Measurements from ENCODE around the gene WDSUB1. TPM values are rescaled to one million over a fixed set of nuclear protein-coding genes. Genes with fewer than 3 reads are reported as not detected.

WDSUB1 gene
- total RNA-seq, 1 donor from 2014 or later: 14.3 TPM

GRCh38 chr2:159204381-159205144 lies 81.9 kb downstream of the WDSUB1 start:
- no peak overlapping the region for H3K27ac Mint-ChIP-seq
- no peak overlapping the region for H3K4me3 Mint-ChIP-seq
- no peak for DNase-seq (ENCODE audit: low spot score in 2 of 2, unreplicated experiment in 2 of 2)
- peaks cover 46% of the 10 kb centered on the region for H3K36me3 Mint-ChIP-seq
- TF ChIP-seq, protein P1, sequence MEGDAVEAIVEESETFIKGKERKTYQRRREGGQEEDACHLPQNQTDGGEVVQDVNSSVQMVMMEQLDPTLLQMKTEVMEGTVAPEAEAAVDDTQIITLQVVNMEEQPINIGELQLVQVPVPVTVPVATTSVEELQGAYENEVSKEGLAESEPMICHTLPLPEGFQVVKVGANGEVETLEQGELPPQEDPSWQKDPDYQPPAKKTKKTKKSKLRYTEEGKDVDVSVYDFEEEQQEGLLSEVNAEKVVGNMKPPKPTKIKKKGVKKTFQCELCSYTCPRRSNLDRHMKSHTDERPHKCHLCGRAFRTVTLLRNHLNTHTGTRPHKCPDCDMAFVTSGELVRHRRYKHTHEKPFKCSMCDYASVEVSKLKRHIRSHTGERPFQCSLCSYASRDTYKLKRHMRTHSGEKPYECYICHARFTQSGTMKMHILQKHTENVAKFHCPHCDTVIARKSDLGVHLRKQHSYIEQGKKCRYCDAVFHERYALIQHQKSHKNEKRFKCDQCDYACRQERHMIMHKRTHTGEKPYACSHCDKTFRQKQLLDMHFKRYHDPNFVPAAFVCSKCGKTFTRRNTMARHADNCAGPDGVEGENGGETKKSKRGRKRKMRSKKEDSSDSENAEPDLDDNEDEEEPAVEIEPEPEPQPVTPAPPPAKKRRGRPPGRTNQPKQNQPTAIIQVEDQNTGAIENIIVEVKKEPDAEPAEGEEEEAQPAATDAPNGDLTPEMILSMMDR (IDR thresholded peaks at IDR 0.05; ENCODE audit: unreplicated experiment): no peak
- no peaks in the 10 kb centered on the region for H3K9me3 Mint-ChIP-seq
- peaks cover 5% of the 10 kb centered on the region for H3K4me1 Mint-ChIP-seq
- no peaks in the 10 kb centered on the region for H3K27me3 Mint-ChIP-seq (ENCODE audit: low read depth)

DNA sequence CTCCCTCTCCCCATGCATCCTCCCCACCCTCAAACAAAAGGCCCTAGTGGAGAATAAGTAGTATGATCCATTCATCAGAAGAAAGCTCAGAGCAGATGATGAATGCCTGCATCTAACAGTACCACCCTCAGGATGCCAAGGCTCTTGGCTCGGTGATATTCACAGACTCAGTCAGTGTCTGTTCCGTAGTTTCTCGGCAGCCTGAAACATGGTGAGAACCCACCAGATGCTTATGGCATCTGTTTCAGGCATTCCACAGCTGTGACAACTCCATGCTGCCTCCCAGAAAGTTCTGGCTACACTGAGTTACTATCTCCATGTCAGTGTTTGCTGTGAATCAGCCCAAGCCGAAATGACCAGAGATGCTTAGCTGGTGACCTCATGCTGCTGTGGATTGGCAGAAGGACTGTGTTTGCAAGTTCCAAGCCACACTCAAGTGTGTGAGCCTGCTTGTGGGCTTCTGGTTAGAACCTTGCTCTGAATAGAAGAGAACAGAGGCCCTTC lies 83.9 kb downstream of the WDSUB1 start:
- Mint-ChIP-seq H3K9me3 (no peaks in the 10 kb centered on the region), H3K4me1 (no peaks in the 10 kb centered on the region), H3K36me3 (peaks cover 58% of the 10 kb centered on the region), H3K27ac (peak overlapping the region; percentile 73), H3K4me3 (no peak overlapping the region), H3K27me3 (ENCODE audit: low read depth) (no peaks in the 10 kb centered on the region)
- no peak for DNase-seq (ENCODE audit: low spot score in 2 of 2, unreplicated experiment in 2 of 2)
- TF ChIP-seq, protein P1 (IDR thresholded peaks at IDR 0.05; ENCODE audit: unreplicated experiment): no peak

DNA sequence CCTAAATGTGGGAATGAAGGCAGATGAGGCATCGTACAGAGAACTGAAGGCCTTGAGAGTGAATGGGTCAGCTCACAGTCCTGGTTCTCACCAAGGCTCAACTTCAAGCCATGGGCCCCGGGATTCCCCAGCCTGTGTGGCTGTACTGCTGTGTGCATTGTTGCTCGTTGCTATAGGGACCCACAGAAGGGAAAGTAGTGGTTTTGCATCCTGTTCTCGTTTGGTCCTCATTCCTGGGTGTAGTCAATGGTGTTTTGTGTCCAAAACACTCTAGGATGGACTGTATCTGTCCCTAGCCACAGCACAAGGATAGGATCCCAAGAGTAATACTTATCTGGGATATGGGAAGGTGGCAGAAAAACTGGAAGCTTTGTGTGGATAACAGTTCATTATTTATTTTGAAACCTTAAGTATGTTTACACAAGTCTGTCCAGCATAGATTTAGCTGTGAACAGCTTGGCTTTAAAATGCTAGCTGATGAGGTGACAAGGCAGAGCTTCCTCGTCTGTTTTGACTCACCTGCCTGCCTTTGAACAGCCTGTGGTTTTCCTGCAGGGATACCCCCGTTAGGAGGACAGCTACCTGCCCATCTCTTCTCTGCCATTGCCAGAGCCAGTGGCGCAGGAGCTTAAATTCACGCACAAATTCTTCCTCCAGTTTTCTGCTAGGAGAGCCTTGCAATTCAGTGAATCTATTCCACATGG lies 85.0 kb downstream of the WDSUB1 start:
- no peak for DNase-seq (ENCODE audit: low spot score in 2 of 2, unreplicated experiment in 2 of 2)
- Mint-ChIP-seq H3K36me3 (peaks cover 58% of the 10 kb centered on the region), H3K27me3 (ENCODE audit: low read depth) (no peaks in the 10 kb centered on the region), H3K4me3 (no peak overlapping the region), H3K9me3 (no peaks in the 10 kb centered on the region), H3K4me1 (peaks cover 2% of the 10 kb centered on the region), H3K27ac (peak overlapping the region; percentile 53)
- TF ChIP-seq, protein P1 (IDR thresholded peaks at IDR 0.05; ENCODE audit: unreplicated experiment): no peak

DNA sequence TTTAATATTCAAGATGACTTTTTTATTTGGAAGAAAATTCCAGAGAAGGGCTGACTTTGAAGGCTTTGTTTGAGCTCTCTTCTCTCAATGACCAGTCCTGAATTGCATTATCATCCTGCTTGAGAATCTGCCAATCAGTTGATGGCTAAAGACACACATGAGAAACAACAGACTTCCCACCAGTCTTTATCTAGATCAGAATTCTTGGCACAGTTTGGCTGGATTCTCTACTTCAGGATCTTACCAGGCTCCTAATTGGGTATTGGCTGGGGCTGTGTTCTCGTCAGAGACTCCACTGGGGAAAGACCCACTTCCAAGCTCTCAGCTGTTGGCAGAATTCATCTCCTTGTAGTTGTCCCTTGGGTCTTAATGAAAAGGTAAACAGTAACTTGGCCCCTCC lies 86.0 kb downstream of the WDSUB1 start:
- H3K4me1 Mint-ChIP-seq: peaks cover 2% of the 10 kb centered on the region
- no peak for DNase-seq (ENCODE audit: low spot score in 2 of 2, unreplicated experiment in 2 of 2)
- no peaks in the 10 kb centered on the region for H3K27me3 Mint-ChIP-seq (ENCODE audit: low read depth)
- no peaks in the 10 kb centered on the region for H3K9me3 Mint-ChIP-seq
- TF ChIP-seq, protein P1 (IDR thresholded peaks at IDR 0.05; ENCODE audit: unreplicated experiment): no peak
- H3K27ac Mint-ChIP-seq: peak overlapping the region; percentile 57
- peaks cover 58% of the 10 kb centered on the region for H3K36me3 Mint-ChIP-seq
- H3K4me3 Mint-ChIP-seq: no peak overlapping the region

DNA sequence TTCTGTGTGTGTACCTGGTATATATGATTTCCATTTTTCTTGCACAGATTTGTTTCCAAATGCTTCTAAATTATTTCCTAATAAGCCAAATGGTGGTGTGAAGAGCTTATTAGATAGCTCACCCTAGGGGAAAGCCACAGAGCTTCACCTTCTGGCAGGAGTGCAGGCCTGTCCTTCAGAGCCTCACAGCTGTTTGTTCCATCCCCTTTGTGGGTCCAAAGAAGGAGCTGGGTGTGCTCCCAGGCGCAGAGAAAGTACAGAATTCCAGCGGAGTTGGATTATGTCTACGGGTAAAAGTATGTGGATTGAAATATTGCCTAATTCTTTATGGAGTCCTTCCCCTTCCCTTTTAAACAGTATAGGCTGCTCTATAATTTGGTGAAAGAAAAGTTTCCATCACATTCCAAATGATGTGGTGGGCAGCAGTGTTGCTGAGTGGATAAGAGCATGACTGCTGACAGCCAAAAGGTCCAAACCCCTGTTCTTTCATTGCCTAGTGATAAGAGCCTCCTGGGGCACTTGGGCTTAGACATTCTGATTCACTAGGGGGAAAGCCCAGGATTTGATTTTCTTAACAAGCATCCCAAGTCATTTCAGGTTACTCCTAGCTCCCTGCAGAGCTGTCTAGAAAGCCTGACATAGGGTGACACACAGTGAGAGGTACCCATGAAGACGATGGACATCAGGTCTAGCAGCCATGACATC lies 86.6 kb downstream of the WDSUB1 start:
- no peak for DNase-seq (ENCODE audit: low spot score in 2 of 2, unreplicated experiment in 2 of 2)
- Mint-ChIP-seq H3K36me3 (peaks cover 53% of the 10 kb centered on the region), H3K27ac (peak overlapping the region; percentile 57), H3K4me3 (no peak overlapping the region), H3K9me3 (no peaks in the 10 kb centered on the region), H3K27me3 (ENCODE audit: low read depth) (no peaks in the 10 kb centered on the region), H3K4me1 (peaks cover 2% of the 10 kb centered on the region)
- TF ChIP-seq, protein P1 (IDR thresholded peaks at IDR 0.05; ENCODE audit: unreplicated experiment): no peak

Measured in mesothelial cell of epicardium (in vitro differentiated cells).